GM12878 (cell line): Measurements from ENCODE around the gene FAM222A.

ENCODE experiments used
- POLR2A ChIP-seq: IDR thresholded peaks from 2 replicates; pipeline ENCODE4 v1.6.1; 2011; ENCODE audit warnings: low read depth, mild to moderate bottlenecking, low read length
- SMAD1 ChIP-seq: fragments of 450-650 bp; IDR thresholded peaks from 2 replicates; pipeline ENCODE4 v1.6.1; 2018; ENCODE audit warnings: mild to moderate bottlenecking, low read depth; ENCODE audit not compliant: partially characterized antibody

GRCh38 chr12:109766251-109766778 lies 52.7 kb downstream of the FAM222A start:
- TF ChIP-seq SMAD1 (no peak), POLR2A (no peak)
